A673 (cell line): ENCODE results near the gene PMFBP1.

Source experiments
- EZH2 ChIP-seq: fragments of 200-600 bp; sonication (generic); IDR thresholded peaks from 2 replicates; pipeline ENCODE4 v1.6.1; 2017; ENCODE audit warnings: borderline replicate concordance, low read depth, mild to moderate bottlenecking, mixed read lengths, antibody characterized with exemption, low read length; ENCODE audit not compliant: poor library complexity, severe bottlenecking
- TF ChIP-seq, protein P1 (sequence below): fragments of 300-800, 200-600 bp; sonication (generic); conservative IDR thresholded peaks from 2 replicates; pipeline ENCODE4 v1.5.1; 2017; ENCODE audit warnings: low read depth, mild to moderate bottlenecking, antibody characterized with exemption, low read length, moderate library complexity, mixed read lengths

DNA sequence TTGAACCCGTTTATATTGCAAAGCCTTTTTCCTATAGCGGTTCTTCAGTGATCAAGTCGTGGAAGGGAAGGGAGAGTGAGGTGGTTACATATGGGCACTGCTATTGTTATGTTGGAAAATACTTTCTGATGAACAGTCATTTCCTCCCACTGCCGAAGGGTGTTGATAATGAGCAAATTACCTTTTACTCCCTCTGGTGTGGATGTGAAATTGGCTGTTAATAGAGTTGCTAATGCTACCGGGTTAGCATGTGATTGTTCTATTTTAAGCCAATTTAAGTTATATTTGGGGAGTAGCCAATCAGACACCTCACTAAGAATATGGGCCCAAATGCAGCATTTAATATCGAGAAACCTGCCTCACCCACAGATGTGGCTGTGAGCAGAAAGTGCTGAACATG is 15.6 kb upstream of the PMFBP1 start:
- TF ChIP-seq, protein P1, sequence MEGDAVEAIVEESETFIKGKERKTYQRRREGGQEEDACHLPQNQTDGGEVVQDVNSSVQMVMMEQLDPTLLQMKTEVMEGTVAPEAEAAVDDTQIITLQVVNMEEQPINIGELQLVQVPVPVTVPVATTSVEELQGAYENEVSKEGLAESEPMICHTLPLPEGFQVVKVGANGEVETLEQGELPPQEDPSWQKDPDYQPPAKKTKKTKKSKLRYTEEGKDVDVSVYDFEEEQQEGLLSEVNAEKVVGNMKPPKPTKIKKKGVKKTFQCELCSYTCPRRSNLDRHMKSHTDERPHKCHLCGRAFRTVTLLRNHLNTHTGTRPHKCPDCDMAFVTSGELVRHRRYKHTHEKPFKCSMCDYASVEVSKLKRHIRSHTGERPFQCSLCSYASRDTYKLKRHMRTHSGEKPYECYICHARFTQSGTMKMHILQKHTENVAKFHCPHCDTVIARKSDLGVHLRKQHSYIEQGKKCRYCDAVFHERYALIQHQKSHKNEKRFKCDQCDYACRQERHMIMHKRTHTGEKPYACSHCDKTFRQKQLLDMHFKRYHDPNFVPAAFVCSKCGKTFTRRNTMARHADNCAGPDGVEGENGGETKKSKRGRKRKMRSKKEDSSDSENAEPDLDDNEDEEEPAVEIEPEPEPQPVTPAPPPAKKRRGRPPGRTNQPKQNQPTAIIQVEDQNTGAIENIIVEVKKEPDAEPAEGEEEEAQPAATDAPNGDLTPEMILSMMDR: no peak
- no peak for TF ChIP-seq EZH2
